Stimulated activated CD4-positive, alpha-beta T cell treated with anti-CD3 and anti-CD28 coated beads, Interleukin-2, amount 100 ng/mL, for 4 hours (primary cell): ENCODE data around the gene UMPS.
"Not testable (repeated sequence)": the region's sequence is repeated elsewhere in the genome, so short reads cannot be mapped to it uniquely, and the experiment has no call there.

Experiments used
- DNase-seq: peaks from one replicate; pipeline ENCODE4 v3.0.0-alpha.2; 2020; ENCODE audit warnings: low read depth

Gene UMPS

DNA sequence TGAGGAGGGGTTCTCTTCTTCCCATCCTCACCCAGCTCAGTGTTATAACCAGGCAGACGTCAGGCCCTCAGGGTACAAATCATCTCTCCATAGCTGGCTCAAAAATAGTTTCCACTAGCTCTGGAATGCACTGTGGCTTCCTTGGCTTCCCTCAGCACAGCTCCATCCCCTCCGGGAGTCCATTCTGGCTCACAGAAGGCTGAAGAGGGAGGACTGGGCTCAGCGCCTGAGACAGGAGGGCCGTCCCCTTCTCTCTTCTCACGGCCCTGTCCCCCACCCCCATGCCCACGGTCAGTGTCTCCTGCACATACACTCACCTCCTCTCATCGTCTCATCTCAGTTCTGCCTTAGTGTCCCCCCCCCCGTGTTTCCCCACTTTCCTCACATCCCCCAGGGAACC is 50.1 kb downstream of the UMPS start:
- no peak for DNase-seq

DNA sequence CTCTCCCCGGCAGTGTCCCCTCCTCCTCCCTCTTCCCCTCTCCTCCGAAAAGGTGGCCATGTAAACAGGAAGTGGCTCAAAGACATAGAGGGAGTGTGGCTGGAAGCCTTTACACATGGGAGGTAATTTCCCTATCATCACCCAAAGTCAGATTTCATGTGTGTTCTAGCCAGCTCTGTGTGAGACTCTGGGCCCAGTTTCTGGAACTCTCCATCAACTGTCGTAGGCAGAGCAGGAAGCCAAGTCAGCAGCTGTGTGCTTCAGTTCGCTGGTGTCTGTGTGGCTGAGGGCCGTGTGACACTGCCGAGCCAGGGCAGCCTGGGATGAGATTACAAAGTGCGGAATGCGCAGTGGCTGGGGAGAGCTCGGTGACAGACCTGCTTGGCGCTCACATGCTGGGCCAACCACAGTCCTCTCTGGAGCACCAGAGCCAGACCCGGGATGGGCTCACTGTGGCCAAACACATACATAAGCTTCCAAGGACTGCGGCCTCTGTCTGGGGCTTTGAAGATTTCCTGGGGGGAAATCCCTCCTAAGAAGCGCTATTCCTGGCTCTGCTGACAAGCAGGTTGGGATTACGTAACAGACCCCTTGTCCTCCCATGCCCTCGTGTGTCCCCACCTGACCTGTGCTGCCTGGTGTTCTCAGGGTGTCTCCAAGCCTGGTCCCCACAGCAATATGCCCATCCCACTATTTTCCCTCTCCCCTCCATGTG is 50.7 kb downstream of the UMPS start:
- no peak for DNase-seq

DNA sequence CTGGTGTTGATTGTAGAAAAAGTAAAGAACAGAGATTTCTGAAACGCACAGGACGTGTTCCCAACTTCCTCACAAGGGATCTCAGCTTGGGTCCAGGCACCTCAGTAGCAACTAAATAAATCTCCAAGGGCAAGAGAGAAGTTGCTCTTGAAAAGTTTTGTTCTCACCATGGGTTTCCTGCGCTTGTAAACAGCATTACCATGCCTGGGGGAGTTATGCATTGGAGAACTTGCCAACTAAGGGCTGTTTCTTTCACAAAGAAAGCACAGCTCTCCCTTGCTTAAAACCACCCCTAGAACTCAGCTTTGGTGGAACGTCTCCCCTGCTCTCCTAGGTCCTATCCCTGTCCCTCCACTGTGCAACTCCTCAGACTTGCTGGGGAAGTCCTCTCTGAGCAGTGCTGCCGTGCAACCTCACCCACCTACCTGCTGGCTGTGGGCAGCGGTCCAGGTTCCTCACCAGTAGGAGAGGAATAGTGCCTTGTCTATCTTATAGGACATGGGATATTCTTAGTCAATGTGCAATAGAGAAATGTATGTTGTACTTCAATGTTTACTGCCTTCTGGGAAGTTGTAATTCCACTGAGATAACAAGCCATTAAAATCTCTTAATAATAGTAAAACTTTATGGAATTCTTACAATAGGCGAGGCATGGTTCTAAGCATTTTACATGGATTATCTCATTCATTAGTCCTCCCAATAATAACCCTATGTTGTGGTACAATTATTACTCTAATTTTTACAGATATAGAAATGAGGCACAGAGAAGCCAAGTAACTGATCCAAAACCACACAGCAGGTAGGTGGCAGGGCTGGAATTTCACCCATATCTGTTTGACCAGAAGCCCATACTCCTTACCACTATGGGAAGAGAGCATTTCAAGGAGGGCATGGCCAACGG is 51.5 kb downstream of the UMPS start:
- no peak for DNase-seq

DNA sequence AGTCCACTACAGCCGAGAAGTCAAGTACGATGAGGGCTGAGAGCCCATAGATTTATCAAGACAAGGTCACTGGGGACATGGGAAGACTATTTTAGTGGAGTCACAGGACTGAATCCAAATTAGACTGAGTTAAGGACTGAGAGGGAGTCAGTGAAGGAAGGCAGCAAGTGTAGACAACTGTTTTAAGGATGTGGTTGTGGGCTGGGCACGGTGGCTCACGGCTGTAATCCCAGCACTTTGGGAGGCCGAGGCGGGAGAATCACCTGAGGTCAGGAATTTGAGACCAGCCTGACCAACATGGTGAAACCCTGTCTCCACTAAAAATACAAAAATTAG is 52.1 kb downstream of the UMPS start:
- not testable (repeated sequence) for DNase-seq

DNA sequence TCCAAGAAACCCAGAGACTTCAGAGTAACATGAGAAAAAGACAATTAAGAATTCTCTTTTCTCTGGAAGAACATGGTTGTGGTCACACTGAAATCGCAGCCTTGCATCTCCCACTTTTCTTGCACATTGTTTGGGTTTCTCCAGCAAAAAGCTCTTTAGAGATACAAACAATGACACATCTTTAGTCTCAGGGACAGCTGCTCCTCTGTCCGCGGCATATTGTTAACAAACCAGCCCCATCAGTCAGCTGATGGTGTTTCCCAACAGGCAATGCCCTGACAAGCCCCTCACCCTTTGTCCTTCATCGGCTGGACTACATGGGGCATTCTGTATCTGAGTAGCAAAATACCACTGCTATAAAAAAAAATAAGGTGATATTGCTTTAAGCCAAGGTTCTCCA is 53.4 kb downstream of the UMPS start:
- no peak for DNase-seq

DNA sequence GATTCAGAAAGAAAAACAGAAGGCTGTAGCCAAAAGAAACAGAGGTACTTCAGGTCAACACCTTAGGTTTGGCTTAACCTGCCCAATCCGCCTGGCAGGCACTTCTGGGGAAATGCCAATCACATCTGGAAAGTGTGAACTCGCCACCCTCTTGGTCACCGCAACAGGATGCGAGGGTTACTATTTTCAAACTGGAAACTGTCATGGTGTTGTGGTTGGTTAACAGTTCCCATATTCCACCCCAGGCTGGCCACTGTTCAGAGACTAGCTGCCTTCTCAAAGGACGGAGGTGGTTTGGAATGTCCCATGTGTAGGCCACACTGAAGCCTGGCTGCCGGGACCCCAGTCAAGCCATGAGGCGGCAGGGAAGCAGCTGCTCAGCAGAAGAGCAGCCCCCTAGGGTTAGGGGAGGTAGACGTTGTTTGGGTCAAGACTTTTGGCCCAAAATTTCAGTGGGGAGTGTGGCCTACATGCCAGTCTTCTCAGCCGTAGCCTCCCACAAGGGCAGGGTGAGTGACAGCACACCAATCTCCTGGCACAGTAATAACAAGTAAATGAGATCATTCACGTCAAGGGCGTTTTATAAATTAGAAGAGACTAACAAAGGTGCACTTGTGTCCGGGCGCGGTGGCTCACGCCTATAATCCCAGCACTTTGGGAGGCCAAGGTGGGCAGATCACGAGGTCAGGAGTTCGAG is 54.6 kb downstream of the UMPS start:
- DNase-seq: no peak

DNA sequence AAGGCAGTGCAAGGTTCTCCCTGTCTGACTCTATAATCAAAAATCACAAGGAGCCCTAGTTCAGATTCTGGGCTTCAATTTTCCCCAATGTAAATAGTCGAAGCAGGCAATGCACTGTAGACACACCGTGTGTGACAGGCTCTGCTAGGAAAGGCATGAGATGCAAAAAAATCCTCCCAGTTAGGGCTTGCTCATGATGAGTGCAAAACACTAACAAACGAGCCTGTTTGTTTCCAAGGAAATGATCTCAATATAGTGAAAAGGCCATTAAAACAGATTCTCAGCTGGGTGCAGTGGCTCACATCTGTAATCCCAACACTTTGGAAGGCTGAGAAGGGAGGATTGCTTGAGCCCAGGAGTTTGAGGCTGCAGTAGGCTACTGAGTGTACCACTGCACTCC is 55.7 kb downstream of the UMPS start:
- DNase-seq: no peak

DNA sequence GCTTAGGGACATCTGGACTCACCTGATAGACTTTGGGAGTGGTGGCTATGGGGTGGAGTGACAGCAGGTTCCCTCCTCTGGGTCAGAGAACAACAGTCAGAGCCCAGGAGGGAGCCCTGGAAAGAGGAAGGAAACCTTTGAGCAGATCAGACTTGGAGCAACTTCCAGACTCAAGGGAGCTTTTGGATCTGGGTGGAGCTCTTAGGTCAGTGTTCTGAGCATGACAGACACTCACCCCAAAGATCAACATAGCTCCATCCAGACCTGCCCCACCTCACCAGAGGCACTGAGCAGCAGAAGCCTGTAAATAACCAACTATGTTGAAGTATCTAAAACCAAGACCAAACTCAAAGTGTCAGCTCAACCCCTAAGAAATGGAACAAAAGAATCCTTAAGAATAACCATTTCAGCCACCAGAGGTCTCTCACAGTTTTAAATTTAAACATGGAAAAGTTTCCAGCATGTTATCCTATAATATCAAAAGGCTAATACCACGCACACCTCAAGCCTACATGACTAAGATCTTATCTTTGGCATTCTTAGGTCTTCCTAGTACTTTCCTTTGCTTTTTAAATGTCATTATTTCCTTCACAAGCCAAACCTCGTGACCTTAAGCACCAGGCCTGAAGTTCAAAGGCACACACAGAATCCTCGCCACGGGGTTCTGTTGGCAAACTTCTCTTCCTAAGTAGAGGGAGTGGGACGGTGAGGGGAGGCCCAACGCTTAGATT is 56.4 kb downstream of the UMPS start:
- DNase-seq: no peak

DNA sequence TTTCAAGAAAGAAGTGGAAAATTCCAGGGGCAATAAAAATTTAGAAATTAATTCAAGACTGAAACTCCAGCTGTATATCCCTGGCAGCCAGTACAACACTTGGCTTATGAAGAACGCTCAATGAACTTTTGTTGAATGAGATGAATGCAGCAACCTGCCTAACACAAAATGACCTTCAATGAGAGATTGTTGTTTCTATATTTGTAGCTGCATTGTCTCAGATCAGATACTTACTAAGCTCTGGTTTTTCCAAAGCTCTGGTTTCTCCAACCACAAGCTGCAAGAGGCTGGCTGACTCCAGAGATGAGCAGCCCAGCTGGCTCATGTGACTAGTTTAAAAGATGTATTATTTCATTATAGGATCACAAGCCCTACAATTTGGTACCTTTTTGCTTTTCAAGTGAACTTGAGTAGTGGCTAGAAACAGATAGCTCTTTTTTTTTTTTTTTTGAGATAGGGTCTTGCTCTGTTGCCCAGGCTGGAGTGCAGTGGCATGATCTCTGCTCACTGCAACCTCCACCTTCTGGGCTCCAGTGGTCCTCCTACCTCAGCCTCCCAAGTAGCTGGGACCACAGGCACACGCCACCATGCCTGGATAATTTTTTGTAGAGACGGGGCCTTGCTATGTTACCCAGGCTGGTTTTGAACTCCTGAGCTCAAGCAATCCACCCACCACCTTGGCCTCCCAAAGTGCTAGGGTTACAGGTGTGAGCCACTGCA is 57.4 kb downstream of the UMPS start:
- DNase-seq: no peak

DNA sequence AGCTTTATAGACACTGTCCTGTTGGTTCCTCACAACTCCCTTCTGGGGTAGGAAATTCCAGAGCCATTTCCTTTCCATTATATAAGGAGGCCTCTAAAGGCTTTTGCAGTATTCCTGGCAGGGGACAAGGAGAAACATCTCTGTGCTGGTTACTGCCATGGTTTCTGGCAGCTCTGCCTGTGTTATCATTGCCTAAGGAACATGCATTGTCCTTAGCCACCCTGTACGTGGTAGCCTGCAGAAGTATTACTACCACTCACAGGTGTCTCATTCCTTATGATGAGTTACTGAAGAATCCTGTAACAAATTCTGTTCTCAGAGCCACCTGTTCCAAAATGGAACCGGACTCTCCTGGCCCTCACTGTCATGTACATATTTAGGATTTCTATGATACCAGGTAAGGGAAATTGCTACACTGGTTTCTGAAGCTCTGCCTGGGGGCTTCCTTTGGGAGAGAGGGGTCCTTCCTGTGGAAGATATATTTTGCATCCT is 58.0 kb downstream of the UMPS start:
- DNase-seq: no peak

DNA sequence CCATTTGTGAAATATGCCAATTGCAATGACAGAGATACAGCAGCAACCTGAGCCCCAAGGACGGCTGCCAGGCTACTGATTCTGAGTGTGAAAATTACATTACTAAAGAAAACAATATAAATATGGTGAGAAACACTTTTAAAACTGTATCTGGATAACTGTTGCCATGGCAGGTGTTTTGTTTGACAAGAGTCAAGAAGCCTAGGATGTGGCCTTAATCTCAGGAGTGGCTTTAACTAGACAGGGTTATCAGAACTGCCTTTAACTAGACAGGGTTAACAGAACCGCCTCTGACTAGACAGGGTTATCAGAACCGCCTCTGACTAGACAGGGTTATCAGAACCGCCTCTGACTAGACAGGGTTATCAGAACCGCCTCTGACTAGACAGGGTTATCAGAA is 58.9 kb downstream of the UMPS start:
- DNase-seq: not testable (repeated sequence)

DNA sequence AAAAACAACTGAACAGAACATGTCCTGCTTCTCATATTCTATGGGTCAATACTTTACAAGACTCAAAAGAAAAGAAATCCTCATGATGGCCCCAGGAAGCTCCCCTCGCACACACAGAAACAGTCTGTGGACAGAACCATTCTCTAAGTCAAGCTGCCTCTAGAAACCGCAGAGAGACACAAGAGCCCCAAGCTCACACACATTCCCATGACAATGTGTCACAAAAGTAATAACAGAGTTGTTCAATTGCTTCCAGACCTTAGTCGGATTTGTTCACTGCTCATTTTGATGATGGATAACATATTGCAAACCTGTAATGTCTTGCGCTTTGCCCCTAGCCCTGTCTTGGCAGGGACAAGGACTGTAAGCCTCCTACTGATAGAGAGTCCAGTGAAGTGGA is 60.9 kb downstream of the UMPS start:
- DNase-seq: no peak

DNA sequence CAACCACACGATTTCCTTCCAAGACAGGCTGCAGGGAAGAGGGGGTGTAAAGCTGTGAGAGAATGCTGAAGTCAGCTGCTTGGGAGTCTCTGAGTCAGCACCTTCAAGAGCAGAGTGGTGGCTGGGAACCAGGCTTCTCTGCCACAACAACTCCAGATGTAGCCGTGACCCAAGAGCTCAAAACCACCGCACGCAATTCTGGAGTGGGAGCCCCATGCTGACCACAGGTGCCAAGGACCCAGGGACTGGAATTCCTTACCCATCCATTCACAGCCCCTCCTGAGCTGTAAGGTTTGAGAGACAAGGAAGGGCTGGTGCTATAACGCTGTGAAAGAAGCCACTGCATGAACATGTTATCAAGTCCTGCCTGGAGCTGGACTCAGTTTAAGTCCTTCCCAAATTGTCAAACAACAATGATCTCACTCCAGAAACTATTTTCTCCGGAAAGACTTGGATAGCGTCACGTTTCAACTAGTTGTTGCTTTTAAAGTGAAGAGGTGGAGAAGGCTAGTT is 61.4 kb downstream of the UMPS start:
- DNase-seq: no peak

DNA sequence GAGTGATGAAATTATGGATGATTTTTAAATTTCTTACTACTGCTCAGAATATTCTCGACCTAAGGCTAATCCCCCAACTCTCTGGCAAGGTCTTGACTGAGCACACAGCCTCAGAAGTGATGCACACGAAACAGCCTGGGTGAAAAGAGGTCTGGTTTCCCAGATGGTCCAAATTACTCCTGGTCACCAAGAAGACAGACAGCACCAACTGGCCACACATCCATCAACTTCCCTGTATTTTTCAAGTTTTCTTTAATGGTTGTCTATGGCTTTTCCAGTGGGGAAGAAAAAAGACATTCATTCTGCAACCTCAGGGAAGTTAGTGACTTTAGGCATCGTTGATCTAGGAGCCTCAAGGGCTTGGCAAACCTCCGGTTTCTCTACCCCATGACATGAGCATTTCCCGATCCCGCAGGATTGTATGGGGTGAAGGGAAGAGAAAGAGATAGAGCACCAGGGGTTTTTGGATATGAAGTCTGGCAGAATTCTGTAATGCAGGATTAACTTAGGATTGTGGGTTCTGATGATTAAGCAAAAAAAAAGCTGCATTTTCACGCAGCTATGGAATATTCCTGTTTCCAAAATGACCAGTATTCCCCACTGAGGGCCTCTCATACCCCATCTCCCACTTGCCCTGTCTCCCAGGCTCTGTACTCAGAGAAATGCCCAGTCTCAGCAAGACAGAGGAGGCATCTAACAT is 62.2 kb downstream of the UMPS start:
- no peak for DNase-seq

DNA sequence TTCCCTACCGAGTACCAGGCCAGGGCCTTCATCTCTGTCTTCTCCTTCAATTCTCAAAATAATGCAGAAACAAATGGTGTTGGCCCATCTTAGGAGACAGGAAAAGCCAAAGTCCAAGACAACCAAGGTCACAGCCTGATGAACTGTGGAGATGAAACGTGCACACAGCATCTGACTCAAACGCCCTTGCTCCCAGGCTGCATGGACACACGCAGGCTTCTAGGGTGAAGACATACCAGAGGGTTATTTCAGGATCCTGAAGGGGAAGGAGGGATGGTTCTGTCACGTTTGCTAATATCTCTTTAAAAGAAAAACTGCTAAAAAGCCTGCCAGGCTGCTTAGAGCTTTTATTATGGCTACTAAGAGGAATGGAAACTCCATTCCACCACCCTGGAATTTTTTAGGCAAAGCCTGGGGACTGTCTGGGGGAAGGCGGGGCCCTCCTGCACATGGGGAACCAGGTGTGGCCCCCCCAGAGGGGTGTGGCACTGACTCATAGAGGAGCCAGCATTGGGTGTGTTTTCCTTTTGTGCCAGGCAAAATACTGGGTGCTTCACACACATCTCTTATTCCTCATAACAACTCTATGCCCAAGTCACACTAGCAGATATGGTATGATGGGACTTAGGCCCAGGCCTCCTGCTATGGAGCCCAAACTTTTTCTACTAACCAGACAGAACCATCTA is 62.9 kb downstream of the UMPS start:
- DNase-seq: no peak

DNA sequence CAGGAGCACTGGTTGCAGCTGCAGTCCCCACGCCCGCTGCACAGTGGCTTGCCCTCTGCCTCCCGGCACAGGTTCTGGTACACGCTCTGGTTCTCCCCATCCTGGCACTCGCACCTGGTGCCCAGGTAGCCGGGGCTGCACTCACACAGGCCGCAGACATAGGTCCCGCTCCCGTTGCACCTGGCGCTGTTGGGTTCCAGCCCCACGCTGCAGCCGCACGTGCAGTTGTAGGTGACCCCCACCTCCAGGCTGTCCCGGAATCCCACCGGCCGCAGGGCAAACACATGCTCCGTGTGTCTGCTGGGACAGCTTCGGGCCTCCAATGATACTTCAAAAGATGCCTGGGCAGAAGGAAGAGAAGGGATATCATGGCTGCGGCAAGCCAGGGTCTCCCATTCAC is 66.2 kb downstream of the UMPS start:
- DNase-seq: no peak

DNA sequence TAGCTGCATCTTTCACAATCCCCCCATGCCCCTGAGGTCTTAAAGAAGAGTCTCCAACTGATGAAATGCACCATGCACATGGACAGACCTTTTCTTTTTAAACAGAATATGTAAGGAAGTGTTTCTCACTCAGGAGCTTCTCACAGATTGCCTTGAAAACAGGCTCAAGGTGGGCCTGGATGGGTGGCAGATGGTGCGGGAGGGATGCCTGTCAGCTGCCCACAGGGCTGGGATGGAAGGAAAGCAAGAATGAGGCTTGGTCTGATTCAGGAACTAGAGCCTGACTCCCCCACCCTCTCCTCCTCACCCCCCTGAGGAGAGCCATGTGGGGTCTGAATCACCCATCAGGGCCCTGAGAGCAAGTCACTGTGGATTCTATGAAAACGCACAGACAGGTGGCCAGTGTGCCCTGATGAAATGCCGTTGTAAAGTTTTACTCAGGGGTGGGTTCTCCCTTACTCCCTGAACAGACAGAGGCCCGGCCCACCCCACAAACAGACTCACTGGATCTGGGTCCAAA is 67.2 kb downstream of the UMPS start:
- DNase-seq: no peak
